Measurements from ENCODE around the gene ASNS. TPM values are rescaled to one million over a fixed set of nuclear protein-coding genes. Genes with fewer than 3 reads are reported as not detected.
"Not testable (repeated sequence)": the region's sequence is repeated elsewhere in the genome, so short reads cannot be mapped to it uniquely, and the experiment has no call there.

Gene ASNS
- total RNA-seq (69.7 and 75.5 TPM in 2 replicates), polyA plus RNA-seq (45.0 and 45.7 TPM in 2 replicates)

- peak within 1 kb of the TSS; percentile 96 for H2AFZ ChIP-seq
- WGBS (ENCODE audit: low lambda C conversion rate, missing lambda C conversion rate) = 2% methylated on average over 56 of the region's 58 CpGs
These were observed at the start of gene ASNS for GRCh38 chr7:97872025-97872669. Gene ASNS, minus strand, starts transcription at chr7:97872408. Its CDS starts 3,252 bp downstream, at chr7:97869156.

GRCh38 chr7:97921254-97921653 is 49.0 kb upstream of the ASNS start:
- H3K79me2 ChIP-seq; H3K4me2 ChIP-seq; H3K36me3 ChIP-seq (replicated peaks; ENCODE audit: insufficient read depth, low read depth); DNase-seq (ENCODE audit: low spot score); H3K4me3 ChIP-seq; H4K20me1 ChIP-seq (ENCODE audit: insufficient read depth, poor library complexity, severe bottlenecking); H3K9me3 ChIP-seq (ENCODE audit: low read depth); H3K27ac ChIP-seq; H2AFZ ChIP-seq; H3K4me1 ChIP-seq (ENCODE audit: insufficient read depth); H3K27me3 ChIP-seq; H3K9me2 ChIP-seq (replicated peaks; ENCODE audit: insufficient read depth): not testable (repeated sequence)
- 83% methylated on average over 4 of the region's 4 CpGs for WGBS (ENCODE audit: low lambda C conversion rate, missing lambda C conversion rate)

More at GRCh38 chr7:97872025-97872669, at the start of gene ASNS:
- Histone ChIP-seq H3K36me3 (replicated peaks; ENCODE audit: insufficient read depth, low read depth) (no peaks in the 10 kb centered on the region), H3K27me3 (no peaks in the 10 kb centered on the region), H3K4me2 (peak within 1 kb of the TSS; percentile 93), H3K79me2 (peaks cover 21% of the 10 kb centered on the region), H3K9me3 (ENCODE audit: low read depth) (no peaks in the 10 kb centered on the region), H3K4me1 (ENCODE audit: insufficient read depth) (no peaks in the 10 kb centered on the region), H3K27ac (peak within 1 kb of the TSS; percentile 77), H4K20me1 (ENCODE audit: insufficient read depth, poor library complexity, severe bottlenecking) (no peaks in the 10 kb centered on the region), H3K4me3 (peak within 1 kb of the TSS; percentile 91), H3K9me2 (replicated peaks; ENCODE audit: insufficient read depth) (no peaks in the 10 kb centered on the region)
- peak; percentile 95 for DNase-seq (ENCODE audit: low spot score)
- TF ChIP-seq EZH2 (IDR thresholded peaks at IDR 0.05; ENCODE audit: borderline replicate concordance) = no peak
- no peak for TF ChIP-seq EZH2phosphoT487 (IDR thresholded peaks at IDR 0.05; ENCODE audit: low read depth, severe bottlenecking, unreplicated experiment)
- no peak for TF ChIP-seq CTCF (IDR thresholded peaks at IDR 0.05; ENCODE audit: poor library complexity)

GRCh38 chr7:97915267-97915666 is 43.1 kb upstream of the ASNS start:
- not testable (repeated sequence) for H2AFZ ChIP-seq; H3K4me3 ChIP-seq; H3K9me3 ChIP-seq (ENCODE audit: low read depth); H3K4me1 ChIP-seq (ENCODE audit: insufficient read depth); H3K4me2 ChIP-seq; H4K20me1 ChIP-seq (ENCODE audit: insufficient read depth, poor library complexity, severe bottlenecking); H3K36me3 ChIP-seq (replicated peaks; ENCODE audit: insufficient read depth, low read depth); H3K27me3 ChIP-seq; H3K9me2 ChIP-seq (replicated peaks; ENCODE audit: insufficient read depth); H3K27ac ChIP-seq; DNase-seq (ENCODE audit: low spot score); H3K79me2 ChIP-seq
- WGBS (ENCODE audit: low lambda C conversion rate, missing lambda C conversion rate) = 93% methylated on average over 8 of the region's 8 CpGs

- not testable (repeated sequence) for H3K4me3 ChIP-seq; H3K9me3 ChIP-seq (ENCODE audit: low read depth); H4K20me1 ChIP-seq (ENCODE audit: insufficient read depth, poor library complexity, severe bottlenecking); H3K4me2 ChIP-seq; H3K27me3 ChIP-seq; H2AFZ ChIP-seq; H3K27ac ChIP-seq; DNase-seq (ENCODE audit: low spot score); H3K4me1 ChIP-seq (ENCODE audit: insufficient read depth); H3K79me2 ChIP-seq; H3K36me3 ChIP-seq (replicated peaks; ENCODE audit: insufficient read depth, low read depth); H3K9me2 ChIP-seq (replicated peaks; ENCODE audit: insufficient read depth)
- WGBS (ENCODE audit: low lambda C conversion rate, missing lambda C conversion rate) = 52% methylated on average over 4 of the region's 5 CpGs
These were observed 40.1 kb upstream of the ASNS start for GRCh38 chr7:97912294-97912693.

- not testable (repeated sequence) for DNase-seq (ENCODE audit: low spot score); H3K4me2 ChIP-seq; H4K20me1 ChIP-seq (ENCODE audit: insufficient read depth, poor library complexity, severe bottlenecking); H3K27me3 ChIP-seq; H3K36me3 ChIP-seq (replicated peaks; ENCODE audit: insufficient read depth, low read depth); H3K9me2 ChIP-seq (replicated peaks; ENCODE audit: insufficient read depth); H2AFZ ChIP-seq; H3K4me3 ChIP-seq; H3K9me3 ChIP-seq (ENCODE audit: low read depth); H3K27ac ChIP-seq; H3K4me1 ChIP-seq (ENCODE audit: insufficient read depth); H3K79me2 ChIP-seq
- 75% methylated on average over 2 of the region's 2 CpGs for WGBS (ENCODE audit: low lambda C conversion rate, missing lambda C conversion rate)
These were observed 24.7 kb upstream of the ASNS start for GRCh38 chr7:97896893-97897292.

GRCh38 chr7:97891721-97892120 is 19.5 kb upstream of the ASNS start:
- DNase-seq (ENCODE audit: low spot score); H3K36me3 ChIP-seq (replicated peaks; ENCODE audit: insufficient read depth, low read depth): not testable (repeated sequence)
- WGBS (ENCODE audit: low lambda C conversion rate, missing lambda C conversion rate) = 64% methylated on average over 4 of the region's 4 CpGs

GRCh38 chr7:97879527-97879926 is 7.3 kb upstream of the ASNS start:
- not testable (repeated sequence) for H3K4me2 ChIP-seq; H2AFZ ChIP-seq; H3K27me3 ChIP-seq; H3K4me1 ChIP-seq (ENCODE audit: insufficient read depth); H3K36me3 ChIP-seq (replicated peaks; ENCODE audit: insufficient read depth, low read depth); H3K9me2 ChIP-seq (replicated peaks; ENCODE audit: insufficient read depth); DNase-seq (ENCODE audit: low spot score); H3K4me3 ChIP-seq; H3K79me2 ChIP-seq; H3K27ac ChIP-seq; H4K20me1 ChIP-seq (ENCODE audit: insufficient read depth, poor library complexity, severe bottlenecking); H3K9me3 ChIP-seq (ENCODE audit: low read depth)
- 92% methylated on average over 3 of the region's 3 CpGs for WGBS (ENCODE audit: low lambda C conversion rate, missing lambda C conversion rate)

More at GRCh38 chr7:97891721-97892120, 19.5 kb upstream of the ASNS start:
- H3K9me2 ChIP-seq (replicated peaks; ENCODE audit: insufficient read depth); H3K27me3 ChIP-seq; H3K27ac ChIP-seq; H3K79me2 ChIP-seq; H3K9me3 ChIP-seq (ENCODE audit: low read depth); H4K20me1 ChIP-seq (ENCODE audit: insufficient read depth, poor library complexity, severe bottlenecking); H3K4me1 ChIP-seq (ENCODE audit: insufficient read depth); H2AFZ ChIP-seq; H3K4me3 ChIP-seq; H3K4me2 ChIP-seq: not testable (repeated sequence)

- DNase-seq (ENCODE audit: low spot score); H3K27ac ChIP-seq; H3K9me3 ChIP-seq (ENCODE audit: low read depth); H3K4me3 ChIP-seq; H3K9me2 ChIP-seq (replicated peaks; ENCODE audit: insufficient read depth); H3K27me3 ChIP-seq; H3K4me2 ChIP-seq; H4K20me1 ChIP-seq (ENCODE audit: insufficient read depth, poor library complexity, severe bottlenecking); H3K36me3 ChIP-seq (replicated peaks; ENCODE audit: insufficient read depth, low read depth); H2AFZ ChIP-seq; H3K4me1 ChIP-seq (ENCODE audit: insufficient read depth): not testable (repeated sequence)
- H3K79me2 ChIP-seq = peaks cover 16% of the 10 kb centered on the region
- WGBS (ENCODE audit: low lambda C conversion rate, missing lambda C conversion rate) = 85% methylated on average over 4 of the region's 4 CpGs
These were observed 2.7 kb upstream of the ASNS start for GRCh38 chr7:97874894-97875293.

Measured in hepatocyte (in vitro differentiated cells).